Activated CD8-positive, alpha-beta memory T cell treated with anti-CD3 and anti-CD28 coated beads, Interleukin-2, amount 50 U/mL, for 24 hours (primary cell): ENCODE data around the gene RPL28.

ENCODE experiments used
- DNase-seq: peaks from one replicate; pipeline ENCODE4 v3.0.0-alpha.2; 2020; ENCODE audit errors: extremely low read depth

RPL28 gene

DNA sequence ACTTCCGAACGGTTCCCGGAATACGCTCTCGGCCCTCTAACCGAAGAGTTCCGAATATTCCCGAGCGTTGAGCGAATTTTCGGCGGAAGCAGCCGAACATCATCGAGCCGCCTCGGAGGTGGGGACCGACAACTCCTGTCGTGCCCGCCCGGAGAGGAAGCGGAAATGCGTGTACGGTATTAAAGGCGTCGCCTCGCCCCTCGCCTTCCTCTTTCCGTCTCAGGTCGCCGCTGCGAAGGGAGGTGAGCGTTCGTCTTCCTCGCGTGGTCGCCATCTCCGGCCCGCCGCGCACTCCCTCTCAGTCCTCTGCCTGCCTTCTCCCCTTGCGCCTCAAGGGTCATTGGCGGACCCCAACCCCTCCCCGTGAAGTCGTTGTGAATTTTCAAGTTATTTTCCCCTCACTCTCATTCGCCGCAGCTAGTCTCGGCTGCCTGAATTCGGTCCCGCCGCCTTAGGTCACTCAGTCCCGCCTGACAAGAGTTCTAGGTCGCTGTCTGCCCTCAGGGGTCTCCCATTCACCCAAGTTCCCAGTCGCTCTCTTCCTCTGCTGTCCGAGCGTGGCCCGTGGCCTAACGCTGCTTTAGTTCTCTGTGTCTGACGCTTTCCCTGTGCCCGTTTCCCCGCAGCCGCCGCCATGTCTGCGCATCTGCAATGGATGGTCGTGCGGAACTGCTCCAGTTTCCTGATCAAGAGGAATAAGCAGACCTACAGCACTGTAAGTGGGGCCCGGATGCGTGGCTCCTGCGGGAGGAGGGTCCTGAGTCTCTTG lies at the start of gene RPL28:
RPL28 (plus strand) TSS at position 209 of the 769 bp plus-strand sequence; CDS start at position 635, 426 bp downstream.
- peak; percentile 96 for DNase-seq

DNA sequence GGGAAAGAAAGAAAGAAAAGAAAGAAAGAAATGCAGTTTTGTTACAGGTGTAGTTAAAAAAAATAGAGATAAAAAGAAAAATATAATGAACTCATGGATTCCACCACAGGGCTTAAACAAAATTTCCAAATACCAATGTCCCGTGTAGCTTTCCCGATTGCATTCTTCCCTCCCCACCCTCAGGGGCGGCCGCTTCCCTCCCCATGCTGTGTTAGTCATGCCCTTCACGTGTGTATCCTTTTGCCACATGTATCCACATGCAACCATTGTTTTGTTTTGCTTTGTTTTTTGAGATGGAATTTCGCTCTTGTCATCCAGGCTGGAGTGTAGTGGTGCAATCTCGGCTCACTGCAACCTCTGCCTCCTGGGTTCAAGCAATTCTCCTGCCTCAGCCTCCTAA lies 49.6 kb upstream of the RPL28 start:
- no peak for DNase-seq

DNA sequence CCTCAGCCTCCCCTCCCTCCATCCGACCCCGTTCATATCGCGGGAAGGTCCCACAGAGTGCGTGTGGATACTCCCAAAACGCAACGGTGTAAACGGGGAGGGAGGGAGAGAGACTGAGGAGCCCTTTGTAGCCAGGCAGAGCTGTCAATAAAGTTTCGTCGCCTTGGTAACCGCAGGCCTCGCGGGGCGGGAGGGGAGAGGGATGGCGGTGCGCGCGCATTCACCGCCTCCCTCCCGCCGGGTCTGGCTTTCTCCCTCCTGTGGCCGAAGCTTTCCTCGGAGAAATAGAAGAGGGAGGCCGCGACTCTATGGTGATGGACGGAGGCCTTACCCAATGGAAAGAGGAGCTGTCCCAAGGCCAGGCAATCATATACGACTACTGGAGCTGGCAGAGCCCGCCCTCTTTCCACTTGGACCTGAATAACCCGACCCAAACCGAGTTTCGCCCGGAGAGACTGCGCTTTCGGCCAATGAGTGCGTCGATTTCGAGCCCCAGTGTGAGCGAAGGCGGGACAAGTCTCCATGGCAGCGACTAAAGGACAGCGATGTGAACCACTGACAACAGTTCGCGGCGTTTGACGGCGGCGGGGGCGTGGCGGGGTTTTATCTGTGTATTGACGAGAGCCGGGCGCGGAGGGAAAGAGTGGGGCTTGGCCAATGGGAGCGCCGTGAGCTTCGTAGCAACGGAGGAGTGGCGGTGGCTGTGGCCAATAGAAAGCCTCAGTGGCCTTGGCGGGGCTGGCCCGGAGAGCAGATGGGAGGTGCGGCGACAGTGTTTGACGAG lies 46.4 kb upstream of the RPL28 start, which contains the start of gene KMT5C:
KMT5C (plus strand) TSS at position 772 of the 784 bp plus-strand sequence. CDS start 2,061 bp downstream, outside the sequence.
- DNase-seq, result peak; percentile 100

DNA sequence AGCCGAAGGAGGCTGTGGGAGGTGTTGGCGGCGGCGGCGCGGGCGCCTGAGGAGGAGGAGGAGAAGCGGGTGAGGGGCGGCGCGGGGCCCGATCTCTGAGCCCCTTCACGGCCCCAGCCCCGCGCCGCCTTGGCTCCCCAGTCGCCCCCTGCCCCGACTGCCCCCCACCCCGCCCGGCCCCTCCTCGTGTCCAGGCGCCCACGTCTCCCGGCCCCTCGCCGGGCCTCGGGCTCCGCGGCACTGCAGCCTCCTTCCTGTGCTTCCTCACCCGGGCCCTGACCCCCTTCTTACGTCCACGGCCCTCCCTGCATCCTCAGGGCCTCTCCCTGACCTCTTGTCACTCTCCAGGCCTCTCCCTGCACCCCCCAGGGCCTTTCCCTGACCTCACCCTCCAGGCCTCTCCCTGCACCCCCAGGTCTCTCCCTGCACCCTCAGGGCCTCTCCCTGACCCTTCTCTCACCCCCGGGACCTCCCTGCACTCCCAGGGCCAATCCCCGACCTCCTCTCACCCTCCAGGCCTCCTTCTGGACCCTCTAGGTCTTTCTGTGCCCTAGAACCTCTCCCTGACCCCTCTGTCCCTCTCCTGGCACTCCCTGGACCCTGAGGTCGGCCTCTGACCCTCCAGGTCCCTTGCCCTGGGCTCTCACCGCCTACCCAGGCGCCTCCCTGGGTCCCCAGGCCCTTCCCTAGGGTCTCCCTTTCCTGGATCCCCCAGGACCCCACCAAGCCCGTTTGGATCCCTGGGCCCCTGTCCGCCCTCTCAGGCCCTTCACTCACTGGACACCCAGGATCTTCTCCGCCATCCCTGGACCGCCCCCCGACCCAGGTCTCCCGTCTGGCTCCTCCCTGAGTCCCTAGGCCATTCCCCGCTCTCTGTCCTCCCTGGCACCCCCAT lies 45.6 kb upstream of the RPL28 start:
- no peak for DNase-seq

DNA sequence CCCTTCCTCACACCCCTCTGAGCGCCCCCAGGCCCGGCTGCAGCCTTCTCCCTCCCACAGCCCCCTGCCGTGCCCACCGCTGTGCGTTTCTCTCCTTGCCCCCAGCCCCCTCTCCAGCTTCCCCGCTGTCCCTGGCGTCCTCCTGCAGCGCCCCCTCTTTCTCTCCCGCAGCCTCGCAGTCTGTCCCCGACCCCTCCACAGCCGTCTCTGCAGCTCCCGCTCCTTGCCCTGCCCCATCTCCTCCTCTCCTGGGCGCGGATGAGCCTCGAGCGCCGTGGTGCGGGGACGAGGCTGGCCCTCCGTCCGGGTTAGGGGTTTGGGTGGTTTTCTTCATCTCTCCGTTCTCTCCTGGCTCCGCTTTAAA lies 45.0 kb upstream of the RPL28 start:
- no peak for DNase-seq

DNA sequence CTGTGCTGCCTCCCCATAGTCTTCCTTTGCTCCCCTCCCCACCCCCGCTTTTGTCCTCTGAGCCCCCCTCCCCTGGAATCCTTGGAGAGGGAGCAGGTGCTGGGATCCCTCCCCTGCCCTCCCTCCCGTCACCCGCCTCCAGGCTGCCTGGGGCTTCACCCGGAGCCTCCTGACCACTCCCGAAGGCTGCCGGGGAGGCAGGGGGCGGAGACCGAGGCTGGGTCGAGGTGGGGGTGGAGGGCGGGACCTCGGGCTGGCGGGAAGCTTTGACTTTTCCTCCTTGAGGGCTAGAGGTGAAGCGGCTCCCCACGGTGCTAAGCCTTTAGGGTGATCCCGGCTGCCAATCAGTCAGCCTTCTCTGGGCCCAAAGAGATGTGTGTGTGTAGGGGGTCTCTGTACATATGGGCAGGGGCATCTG lies 44.6 kb upstream of the RPL28 start:
- peak; percentile 25 for DNase-seq

DNA sequence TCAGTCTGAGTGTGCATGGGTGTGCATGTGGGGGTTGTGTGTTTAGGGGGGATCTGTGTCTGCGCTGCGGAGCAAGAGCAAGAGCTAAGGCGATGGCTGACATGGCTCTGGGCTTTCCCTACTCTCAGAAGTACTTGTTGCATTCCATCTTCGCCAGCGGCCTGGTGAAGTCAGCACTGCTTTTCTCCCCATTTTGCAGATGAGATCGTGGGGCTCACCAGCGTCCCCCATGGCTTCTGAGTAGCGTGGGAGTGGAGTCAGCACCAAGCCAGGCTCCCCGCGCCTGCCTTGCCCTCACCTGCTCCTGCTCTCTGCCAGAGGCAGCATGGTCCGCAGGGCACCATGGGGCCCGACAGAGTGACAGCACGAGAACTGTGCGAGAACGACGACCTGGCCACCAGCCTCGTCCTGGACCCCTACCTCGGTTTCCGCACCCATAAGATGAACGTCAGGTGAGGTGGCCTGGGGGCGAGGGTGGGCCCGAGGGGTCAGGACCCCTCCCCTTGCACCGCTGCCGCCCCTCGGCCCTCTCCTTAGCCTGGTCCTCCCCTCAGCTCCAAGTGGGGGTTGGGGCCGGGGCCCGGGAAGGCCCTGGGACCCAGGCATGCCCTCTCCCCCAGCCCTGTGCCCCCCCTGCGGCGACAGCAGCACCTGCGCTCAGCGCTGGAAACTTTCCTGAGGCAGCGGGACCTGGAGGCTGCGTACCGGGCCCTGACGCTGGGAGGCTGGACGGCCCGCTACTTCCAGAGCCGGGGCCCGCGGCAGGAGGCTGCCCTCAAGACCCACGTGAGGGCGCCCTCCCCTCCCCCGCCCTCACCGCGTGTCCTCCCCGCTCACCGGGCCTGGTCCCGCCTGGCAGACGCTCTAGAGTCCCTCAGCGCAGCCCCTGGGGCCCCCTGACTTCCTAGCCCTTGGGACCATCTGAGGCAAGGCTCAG lies 43.9 kb upstream of the RPL28 start:
- DNase-seq, result no peak

DNA sequence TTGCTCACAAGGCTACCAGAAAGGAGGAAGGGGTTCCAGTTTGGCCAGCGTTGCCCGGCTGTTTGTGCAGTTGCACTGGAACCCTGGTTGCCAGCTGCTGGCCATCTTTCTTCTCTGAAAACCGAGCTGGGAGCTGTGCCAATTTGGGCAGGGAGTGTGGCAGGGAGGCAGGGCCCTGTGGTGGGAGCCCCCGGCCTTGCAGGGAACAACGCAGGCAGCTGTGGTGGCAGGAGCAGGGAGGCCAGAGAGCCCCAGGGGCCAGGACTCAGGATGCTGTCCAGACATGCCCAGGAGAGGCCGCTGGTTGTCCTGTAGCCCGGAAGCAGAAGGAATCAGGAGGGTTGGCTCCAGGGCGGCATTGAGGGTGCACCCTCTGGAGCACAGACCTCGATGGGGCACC lies 41.3 kb upstream of the RPL28 start:
- DNase-seq, result no peak

DNA sequence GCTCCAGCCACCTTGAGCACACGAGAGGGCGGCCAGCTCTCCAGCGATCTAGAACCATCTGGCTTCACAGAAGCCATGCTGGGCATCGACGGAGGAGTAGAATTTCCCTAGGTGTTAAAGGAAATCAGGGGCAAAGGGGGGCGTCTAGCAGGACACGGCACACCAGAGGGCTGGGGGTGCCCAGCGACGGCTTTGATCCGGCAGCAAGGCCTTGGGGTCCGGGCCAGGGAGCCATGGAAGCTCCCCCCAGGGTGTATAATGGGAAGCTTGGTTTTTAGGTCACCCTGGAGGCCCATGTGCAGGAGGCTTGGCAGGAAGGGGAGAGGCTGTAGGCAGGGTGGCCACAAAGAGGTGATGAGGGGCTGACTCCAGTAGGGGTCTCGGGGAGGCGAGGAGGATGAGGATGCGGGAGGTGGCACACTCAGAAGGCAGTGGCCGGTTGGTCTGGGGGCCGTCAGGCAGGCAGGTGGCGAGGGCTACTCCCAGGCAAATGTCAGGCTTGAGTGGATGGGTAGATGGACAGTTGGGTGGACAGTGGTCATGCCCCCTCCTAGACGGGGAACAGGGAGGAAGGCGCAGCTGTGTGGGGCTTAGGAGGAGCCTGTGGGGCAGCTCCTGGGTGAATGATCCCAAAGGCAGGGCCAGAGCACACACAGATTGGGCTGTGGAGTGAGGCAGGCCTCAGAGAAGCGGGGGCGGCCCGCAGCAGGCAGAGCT lies 40.5 kb upstream of the RPL28 start:
- DNase-seq, result no peak

DNA sequence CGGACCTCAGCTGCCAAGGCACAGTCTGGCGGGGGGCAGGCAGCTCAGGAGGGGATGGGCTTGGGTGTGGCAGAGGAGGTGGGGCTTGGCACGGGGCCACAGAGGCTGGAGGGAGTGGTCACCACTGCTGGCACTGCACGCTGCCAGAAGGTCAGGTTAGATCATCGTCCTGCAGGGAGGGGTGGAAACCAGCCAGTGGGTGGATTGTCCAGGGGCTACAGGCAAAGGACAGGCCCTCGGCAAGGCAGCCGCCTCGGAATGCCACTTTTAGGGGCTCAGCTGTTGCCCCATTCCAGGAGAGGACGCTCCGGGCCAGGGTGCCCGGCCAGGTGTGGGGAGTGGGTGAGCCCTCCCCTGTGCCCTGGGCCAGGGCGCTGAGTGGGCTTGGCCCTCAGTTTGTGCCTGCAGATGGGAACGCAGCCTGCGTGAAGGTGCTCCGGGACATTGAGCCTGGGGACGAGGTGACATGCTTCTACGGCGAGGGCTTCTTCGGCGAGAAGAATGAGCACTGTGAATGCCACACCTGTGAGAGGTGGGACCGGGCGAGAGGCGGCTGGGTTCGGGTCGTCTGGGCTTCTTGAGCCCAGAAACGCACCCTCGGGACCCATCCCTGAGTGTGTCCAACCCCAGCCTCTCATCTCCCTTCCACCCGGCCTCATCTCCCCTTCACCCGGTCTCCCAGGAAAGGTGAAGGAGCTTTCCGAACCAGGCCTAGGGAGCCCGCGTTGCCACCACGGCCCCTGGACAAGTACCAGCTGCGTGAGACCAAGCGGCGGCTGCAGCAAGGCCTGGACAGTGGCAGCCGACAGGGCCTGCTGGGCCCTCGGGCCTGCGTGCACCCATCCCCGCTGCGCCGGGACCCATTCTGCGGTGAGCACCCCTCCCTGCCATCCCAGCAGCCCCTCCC lies 39.7 kb upstream of the RPL28 start:
- no peak for DNase-seq

DNA sequence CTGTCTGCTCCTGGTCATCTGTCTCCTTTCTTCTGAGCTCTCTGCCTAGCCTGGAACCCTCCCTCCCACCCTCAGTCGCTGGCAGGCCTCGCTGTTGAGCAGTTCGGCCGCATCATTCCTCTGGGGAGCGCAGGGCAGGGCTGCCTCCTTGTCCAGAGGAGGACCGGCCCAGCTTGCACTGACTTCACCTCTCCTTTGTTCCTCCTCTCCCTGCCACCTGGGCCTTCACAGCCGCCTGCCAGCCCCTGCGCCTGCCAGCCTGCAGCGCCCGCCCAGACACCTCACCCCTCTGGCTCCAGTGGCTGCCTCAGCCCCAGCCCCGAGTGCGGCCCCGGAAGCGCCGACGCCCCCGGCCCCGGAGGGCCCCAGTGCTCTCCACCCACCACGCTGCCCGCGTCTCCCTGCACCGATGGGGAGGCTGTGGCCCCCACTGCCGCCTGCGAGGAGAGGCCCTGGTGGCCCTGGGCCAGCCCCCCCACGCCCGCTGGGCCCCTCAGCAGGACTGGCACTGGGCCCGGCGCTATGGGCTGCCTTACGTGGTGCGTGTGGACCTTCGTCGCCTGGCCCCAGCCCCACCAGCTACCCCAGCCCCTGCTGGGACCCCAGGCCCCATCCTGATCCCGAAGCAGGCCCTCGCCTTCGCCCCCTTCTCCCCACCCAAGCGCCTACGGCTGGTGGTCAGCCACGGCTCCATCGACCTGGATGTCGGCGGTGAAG lies 38.8 kb upstream of the RPL28 start:
- no peak for DNase-seq

DNA sequence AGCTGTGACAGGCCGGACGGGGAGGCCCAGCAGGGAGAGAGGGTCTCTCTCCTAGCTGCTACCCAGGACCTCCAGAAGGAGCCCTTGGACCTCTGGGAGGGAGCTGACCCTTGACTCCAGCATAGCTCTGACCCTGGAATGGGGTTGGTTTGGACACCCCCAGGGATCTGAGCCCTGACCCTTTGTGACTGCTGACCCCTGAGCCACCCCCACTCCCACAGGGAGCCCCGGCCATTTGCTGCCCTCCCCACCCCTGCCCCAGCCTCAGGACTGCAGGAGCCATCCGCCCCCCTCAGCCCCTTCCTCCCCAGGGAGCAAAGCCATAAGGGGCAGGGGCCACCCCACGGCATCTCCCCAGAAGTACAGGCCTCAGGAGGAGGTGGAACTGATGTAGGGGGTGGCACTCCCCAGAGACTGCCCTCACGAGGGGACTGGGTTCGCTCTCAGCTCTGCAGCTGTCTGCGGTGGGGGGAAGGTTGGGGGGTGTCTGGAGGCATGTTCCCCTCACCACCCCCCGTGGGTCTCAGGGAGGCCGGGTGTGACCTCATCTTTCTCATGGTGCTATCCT lies 38.2 kb upstream of the RPL28 start:
- DNase-seq, result no peak

DNA sequence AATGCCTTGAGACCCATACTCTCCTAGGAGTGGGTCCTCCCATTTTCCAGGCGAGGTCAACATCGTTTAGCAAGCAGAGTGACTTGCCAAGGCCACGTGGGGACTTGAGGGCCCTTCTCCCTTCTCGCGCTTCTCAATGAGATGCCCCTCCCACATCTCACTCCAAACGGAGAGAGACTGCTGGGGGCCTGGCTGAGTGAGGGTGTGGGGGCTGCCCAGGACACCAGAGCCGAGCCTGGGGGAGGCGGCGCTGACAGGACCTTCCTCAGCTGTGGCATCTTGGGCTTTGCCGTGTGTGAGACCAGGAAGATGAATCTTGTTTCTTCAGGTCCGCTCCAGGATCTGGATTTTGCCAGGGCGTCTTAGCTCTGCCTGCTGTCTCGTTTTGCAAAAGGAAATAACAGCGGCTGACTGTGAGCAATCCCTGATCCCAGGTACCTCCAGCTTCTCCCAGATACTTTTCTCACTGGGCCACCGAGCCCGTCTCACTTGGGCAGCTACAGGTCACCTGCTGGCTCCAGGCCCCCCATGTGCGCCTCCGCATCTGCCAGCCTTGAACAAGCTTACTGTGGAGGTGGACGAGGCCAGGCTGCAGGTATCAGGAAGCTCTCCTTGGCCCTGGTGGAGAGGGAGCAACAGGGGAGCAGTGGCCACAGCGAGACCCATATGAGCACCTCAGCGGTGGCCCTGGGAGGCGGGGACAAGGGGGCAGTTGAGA lies 37.3 kb upstream of the RPL28 start:
- no peak for DNase-seq

DNA sequence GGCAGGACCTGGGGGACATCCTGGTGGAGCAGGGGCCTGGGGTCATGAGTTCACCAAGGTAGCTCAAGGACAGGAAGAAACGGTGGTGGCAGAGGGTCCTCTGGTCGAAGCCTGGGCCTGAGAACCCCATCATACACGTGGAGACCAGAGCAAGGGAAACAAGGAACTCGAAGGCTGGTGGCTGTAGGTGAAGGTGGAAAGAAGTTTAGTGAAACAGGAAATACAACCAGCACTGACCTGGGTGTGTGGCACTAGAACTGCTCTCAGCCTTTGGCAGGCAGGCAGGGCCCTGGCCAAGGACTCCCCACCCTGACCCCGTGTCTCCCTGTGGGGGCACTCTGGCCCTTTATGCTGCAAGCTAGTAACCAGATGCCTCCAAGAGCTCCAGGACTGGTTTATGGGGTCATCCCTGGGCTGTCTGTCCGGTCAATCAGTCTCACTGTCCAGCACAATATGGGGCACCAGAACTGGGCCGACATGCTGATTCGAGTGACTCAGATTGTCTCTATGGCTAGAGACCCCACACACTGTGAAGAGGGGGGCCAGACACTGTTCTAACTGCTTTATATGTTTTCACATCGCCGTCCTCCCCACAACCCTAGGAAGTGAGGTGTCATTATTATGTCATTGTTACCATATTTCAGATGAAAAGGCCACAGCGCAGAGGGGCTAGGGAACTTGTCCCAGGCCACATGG lies 35.0 kb upstream of the RPL28 start:
- no peak for DNase-seq

DNA sequence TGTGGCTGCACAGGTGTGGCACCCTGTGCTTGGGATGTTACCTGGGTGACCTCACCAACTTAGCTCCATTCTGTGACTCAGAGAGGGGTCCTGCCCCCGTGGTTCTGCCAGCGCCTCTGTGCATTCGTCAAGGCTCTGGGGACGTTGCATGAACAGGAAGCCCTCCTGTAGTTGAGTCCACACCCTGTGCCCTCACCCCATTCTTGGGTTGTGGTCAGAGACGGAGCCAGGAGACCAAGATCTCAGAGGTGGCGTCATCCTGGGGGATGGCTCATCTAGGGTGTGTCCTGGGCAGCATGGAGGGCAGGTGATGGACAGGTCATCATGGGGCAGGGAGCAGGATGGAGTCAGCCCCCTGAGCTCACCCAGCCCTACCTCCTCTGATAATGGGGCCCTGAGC lies 33.7 kb upstream of the RPL28 start:
- DNase-seq, result no peak

DNA sequence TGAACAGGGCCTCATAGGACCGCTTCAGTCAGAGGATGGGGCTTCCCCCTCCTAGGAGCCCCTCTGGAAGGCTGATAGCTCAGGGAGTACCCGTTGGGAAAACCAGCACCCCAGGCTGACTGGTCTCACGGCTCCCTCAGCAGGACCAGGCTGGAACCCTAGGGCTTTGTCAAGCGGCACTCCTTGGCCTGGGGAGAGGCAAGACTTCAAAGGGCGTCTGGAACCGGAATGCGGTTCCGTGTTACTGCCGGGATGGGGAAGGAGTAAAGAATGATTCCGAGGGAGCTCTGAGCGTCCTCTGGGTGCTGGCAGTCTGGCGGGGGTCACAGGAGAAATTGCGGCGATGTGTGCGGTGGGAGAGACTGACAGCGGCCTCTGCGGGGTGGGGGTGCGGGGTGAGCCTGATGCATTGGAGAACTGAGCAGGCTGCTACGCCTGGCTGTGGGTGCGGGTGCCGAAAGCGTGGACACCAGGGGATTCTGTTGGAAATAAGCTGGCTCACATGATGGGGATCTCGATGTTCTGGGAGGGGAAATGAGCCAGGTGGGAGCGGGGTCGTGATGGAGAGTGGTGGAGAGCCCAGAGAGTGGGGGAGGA lies 33.1 kb upstream of the RPL28 start:
- no peak for DNase-seq
